Uterus (tissue), 2 donors: Measurements from ENCODE around the gene RAD9B.

Experiments used
- CTCF ChIP-seq, 4 experiments: fragments of 200-600 bp in 2 of 4; fragments of 450-650 bp in 2 of 4; sonication (generic) in 2 of 4; IDR thresholded peaks; one replicate each; pipeline ENCODE4 v1.5.1; 2016 to 2019; ENCODE audit warnings: antibody characterized with exemption in 4 of 4, mild to moderate bottlenecking in 2 of 4, moderate library complexity in 1 of 4
- POLR2A ChIP-seq, 2 donors: fragments of 450-650 bp; IDR thresholded peaks; one replicate each; pipeline ENCODE4 v1.6.1; 2016; ENCODE audit warnings: antibody characterized with exemption in 2 of 2, mild to moderate bottlenecking in 1 of 2, moderate library complexity in 1 of 2

GRCh38 chr12:110538869-110539622 lies 36.9 kb downstream of the RAD9B start:
- no peak for TF ChIP-seq CTCF (IDR thresholded peaks at IDR 0.05)
- no peak for TF ChIP-seq POLR2A (IDR thresholded peaks at IDR 0.05)
